Measurements from ENCODE around the gene AKAP11. TPM values are rescaled to one million over a fixed set of nuclear protein-coding genes. Genes with fewer than 3 reads are reported as not detected.

Gene AKAP11
- total RNA-seq, 4 donors from 2014 or later, result 15.8 to 34.4 (median 20.7) TPM

DNA sequence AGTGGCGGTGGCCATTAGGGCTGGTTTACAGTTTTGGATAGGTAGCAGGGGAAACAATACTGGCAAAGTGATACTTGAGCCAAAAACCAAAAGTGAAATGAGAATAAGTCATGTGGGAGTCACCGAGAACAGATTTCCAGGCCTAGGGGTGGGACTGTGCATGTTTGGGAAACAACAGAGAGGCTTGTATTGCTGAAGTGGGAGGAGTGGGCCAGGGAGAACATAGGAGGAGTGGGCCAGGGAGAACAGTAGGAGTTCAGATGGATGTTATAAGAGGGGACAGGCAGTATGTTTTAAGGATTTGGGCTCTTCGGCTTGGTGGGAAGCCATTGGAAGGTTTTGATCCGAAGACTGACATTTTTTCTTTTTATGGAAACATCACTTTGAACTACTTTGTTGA is 35.5 kb downstream of the AKAP11 start:
- DNase-seq (ENCODE audit: low spot score in 2 of 2), result no peak
- TF ChIP-seq, protein P1, sequence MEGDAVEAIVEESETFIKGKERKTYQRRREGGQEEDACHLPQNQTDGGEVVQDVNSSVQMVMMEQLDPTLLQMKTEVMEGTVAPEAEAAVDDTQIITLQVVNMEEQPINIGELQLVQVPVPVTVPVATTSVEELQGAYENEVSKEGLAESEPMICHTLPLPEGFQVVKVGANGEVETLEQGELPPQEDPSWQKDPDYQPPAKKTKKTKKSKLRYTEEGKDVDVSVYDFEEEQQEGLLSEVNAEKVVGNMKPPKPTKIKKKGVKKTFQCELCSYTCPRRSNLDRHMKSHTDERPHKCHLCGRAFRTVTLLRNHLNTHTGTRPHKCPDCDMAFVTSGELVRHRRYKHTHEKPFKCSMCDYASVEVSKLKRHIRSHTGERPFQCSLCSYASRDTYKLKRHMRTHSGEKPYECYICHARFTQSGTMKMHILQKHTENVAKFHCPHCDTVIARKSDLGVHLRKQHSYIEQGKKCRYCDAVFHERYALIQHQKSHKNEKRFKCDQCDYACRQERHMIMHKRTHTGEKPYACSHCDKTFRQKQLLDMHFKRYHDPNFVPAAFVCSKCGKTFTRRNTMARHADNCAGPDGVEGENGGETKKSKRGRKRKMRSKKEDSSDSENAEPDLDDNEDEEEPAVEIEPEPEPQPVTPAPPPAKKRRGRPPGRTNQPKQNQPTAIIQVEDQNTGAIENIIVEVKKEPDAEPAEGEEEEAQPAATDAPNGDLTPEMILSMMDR (IDR thresholded peaks at IDR 0.05), result no peak
- no peak for TF ChIP-seq EP300 (IDR thresholded peaks at IDR 0.05)
- no peak for TF ChIP-seq POLR2AphosphoS5 (IDR thresholded peaks at IDR 0.05)
- no peak for TF ChIP-seq POLR2A (IDR thresholded peaks at IDR 0.05)
- Histone ChIP-seq H3K36me3 (peaks cover 42% of the 10 kb centered on the region), H3K27ac (no peak overlapping the region), H3K9me3 (no peaks in the 10 kb centered on the region), H3K4me3 (no peak overlapping the region), H3K4me1 (no peaks in the 10 kb centered on the region), H3K27me3 (no peaks in the 10 kb centered on the region)
- 66% methylated on average over 4 of the region's 4 CpGs for WGBS

DNA sequence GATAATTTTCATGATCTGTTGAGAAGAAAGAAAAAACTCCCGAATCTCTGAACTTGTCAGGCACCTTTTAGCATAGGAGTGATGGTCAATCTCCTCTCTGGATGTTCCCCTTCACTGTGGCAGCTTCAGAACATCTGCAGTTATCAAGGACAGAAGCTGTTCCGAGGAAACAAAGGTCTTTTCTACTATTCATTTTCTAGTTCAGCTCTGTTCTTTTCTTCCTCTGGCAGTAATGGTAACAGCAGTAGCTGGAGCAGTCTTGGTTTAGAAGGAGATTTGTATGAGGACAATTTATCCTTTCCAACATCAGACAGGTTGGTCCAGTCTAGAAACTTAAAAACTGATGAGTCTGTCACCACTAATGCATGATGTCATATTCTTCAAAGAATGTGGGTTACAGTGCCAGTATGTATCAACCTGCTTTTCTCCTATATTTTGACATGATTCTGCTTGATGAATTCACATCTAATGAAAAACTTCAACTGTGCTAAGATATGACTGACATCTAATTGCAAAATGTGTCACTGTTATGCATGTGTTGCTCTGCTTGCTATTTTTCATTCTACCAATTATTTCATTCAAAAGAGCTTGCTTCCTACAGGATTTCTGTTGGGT is 41.0 kb downstream of the AKAP11 start:
- no peaks in the 10 kb centered on the region for H3K9me3 ChIP-seq
- H3K36me3 ChIP-seq, result peaks cover 22% of the 10 kb centered on the region
- WGBS, result 86% methylated on average over 2 of the region's 2 CpGs
- DNase-seq (ENCODE audit: low spot score in 2 of 2), result no peak
- no peaks in the 10 kb centered on the region for H3K4me1 ChIP-seq
- H3K4me3 ChIP-seq, result no peak overlapping the region
- TF ChIP-seq POLR2AphosphoS5 (IDR thresholded peaks at IDR 0.05) (no peak), POLR2A (IDR thresholded peaks at IDR 0.05) (no peak), EP300 (IDR thresholded peaks at IDR 0.05) (no peak)
- TF ChIP-seq, protein P1 (IDR thresholded peaks at IDR 0.05), result no peak
- no peak overlapping the region for H3K27ac ChIP-seq
- H3K27me3 ChIP-seq, result no peaks in the 10 kb centered on the region

GRCh38 chr13:42318570-42318969 is 46.6 kb downstream of the AKAP11 start:
- 59% methylated on average over 3 of the region's 3 CpGs for whole genome bisulfite sequencing
- Histone ChIP-seq H3K4me1 (no peaks in the 10 kb centered on the region), H3K36me3 (peaks cover 6% of the 10 kb centered on the region), H3K4me3 (no peak overlapping the region), H3K9me3 (no peaks in the 10 kb centered on the region), H3K27ac (no peak overlapping the region), H3K27me3 (no peaks in the 10 kb centered on the region)
- DNase-seq (ENCODE audit: low spot score in 2 of 2), result no peak
- no peak for TF ChIP-seq EP300 (IDR thresholded peaks at IDR 0.05)
- no peak for TF ChIP-seq POLR2A (IDR thresholded peaks at IDR 0.05)
- TF ChIP-seq POLR2AphosphoS5 (IDR thresholded peaks at IDR 0.05), result no peak
- TF ChIP-seq, protein P1 (IDR thresholded peaks at IDR 0.05), result no peak

GRCh38 chr13:42320375-42320787 is 48.4 kb downstream of the AKAP11 start:
- Histone ChIP-seq H3K4me3 (no peak overlapping the region), H3K27me3 (no peaks in the 10 kb centered on the region), H3K27ac (no peak overlapping the region), H3K9me3 (no peaks in the 10 kb centered on the region), H3K36me3 (peaks cover 6% of the 10 kb centered on the region), H3K4me1 (no peaks in the 10 kb centered on the region)
- WGBS, result 81% methylated on average over 4 of the region's 4 CpGs
- TF ChIP-seq EP300 (IDR thresholded peaks at IDR 0.05) (no peak), POLR2A (IDR thresholded peaks at IDR 0.05) (no peak), POLR2AphosphoS5 (IDR thresholded peaks at IDR 0.05) (no peak)
- TF ChIP-seq, protein P1 (IDR thresholded peaks at IDR 0.05), result no peak
- no peak for DNase-seq (ENCODE audit: low spot score in 2 of 2)

DNA sequence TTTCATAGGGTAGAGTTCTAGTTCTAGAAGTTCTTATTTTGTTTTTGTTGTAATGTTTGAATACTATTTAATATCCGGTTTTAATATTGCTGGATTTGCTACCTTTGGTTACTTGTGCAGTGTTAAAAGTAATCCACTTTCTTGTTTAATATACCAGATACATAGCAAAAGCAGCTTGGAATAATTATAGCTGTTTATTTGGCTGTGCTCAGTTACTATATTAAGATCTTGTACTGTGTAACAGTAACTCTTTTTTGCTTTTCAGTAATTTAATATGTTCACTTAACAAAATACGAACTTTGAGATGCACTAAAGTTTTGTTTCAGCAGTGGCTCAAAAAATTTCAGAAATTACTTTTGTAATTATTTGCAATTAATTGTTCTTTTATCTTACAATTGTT is 50.9 kb downstream of the AKAP11 start:
- no peaks in the 10 kb centered on the region for H3K27me3 ChIP-seq
- H3K27ac ChIP-seq, result no peak overlapping the region
- TF ChIP-seq, protein P1 (IDR thresholded peaks at IDR 0.05), result no peak
- no peak for TF ChIP-seq EP300 (IDR thresholded peaks at IDR 0.05)
- no peak for TF ChIP-seq POLR2AphosphoS5 (IDR thresholded peaks at IDR 0.05)
- TF ChIP-seq POLR2A (IDR thresholded peaks at IDR 0.05), result no peak
- WGBS, result 71% methylated on average over 2 of the region's 2 CpGs
- DNase-seq (ENCODE audit: low spot score in 2 of 2), result no peak
- H3K4me3 ChIP-seq, result no peak overlapping the region
- H3K4me1 ChIP-seq, result no peaks in the 10 kb centered on the region
- peaks cover 6% of the 10 kb centered on the region for H3K36me3 ChIP-seq
- no peaks in the 10 kb centered on the region for H3K9me3 ChIP-seq
